GM12878 (cell line): Measurements from ENCODE around the gene TRDMT1. TPM values are rescaled to one million over a fixed set of nuclear protein-coding genes. Genes with fewer than 3 reads are reported as not detected.

ENCODE experiments used
- ATAC-seq: fragments of 200-7000 bp; cut with Tn5 transposase; 3 replicates; pipeline ENCODE4 v1.9.1; 2020; ENCODE audit warnings: mild to moderate bottlenecking, moderate library complexity
- BruUV-seq: library from RNA; stranded (reverse); fragments of 400-500 nt; replicated peaks from 2 replicates; lab custom pipeline; 2021; lab: Mats Ljungman, UMichigan
- CTCF ChIA-PET: fragments of 300-600 bp; sonication (Branson Sonifier 250); formaldehyde crosslinking; extraction: SDS; loops from one replicate; lab custom pipeline; 2021; ENCODE audit warnings: inconsistent platforms; lab: Yijun Ruan, JAX
- POLR2A ChIA-PET: fragments of 350-600 bp; formaldehyde crosslinking; extraction: SDS; loops from one replicate; lab custom pipeline; 2021; ENCODE audit warnings: inconsistent platforms; lab: Charles Lee
- RAD21 ChIA-PET: fragments of 300-600 bp; sonication (Branson Sonifier 250); formaldehyde crosslinking; loops from one replicate; lab custom pipeline; 2023; ENCODE audit warnings: antibody characterized with exemption; ENCODE audit not compliant: unreplicated experiment; lab: Charles Lee
- SMC1A ChIA-PET: fragments of 300-600 bp; sonication (Branson Sonifier 250); formaldehyde crosslinking; loops from one replicate; lab custom pipeline; 2023; ENCODE audit not compliant: unreplicated experiment, uncharacterized antibody; lab: Charles Lee
- DNase-seq: peaks from one replicate; pipeline ENCODE4 v3.0.0-alpha.2; 2011; ENCODE audit warnings: low read depth, low spot score
- FAIRE-seq: peaks from 3 replicates; lab custom pipeline; 2011; peaks lifted over from hg19 to GRCh38; lab: Jason Lieb, UNC
- H2AFZ ChIP-seq: 2 replicates; pipeline ENCODE4 v1.6.0; 2011; ENCODE audit warnings: low read depth, low read length, control low read depth; ENCODE audit not compliant: control insufficient read depth
- H3K27ac ChIP-seq: 2 replicates; pipeline ENCODE4 v1.5.1; 2011; ENCODE audit warnings: control low read depth; ENCODE audit not compliant: control insufficient read depth, insufficient read depth
- H3K27me3 ChIP-seq, 2 experiments: replicated peaks in 1 of 2; 2 replicates each; pipeline versions ENCODE4 v1.6.0 to v1.6.1; 2011; ENCODE audit warnings: low read length in 1 of 2; ENCODE audit not compliant: control insufficient read depth in 2 of 2, insufficient read depth in 2 of 2
- H3K36me3 ChIP-seq, 2 experiments: 2 replicates each; pipeline ENCODE4 v1.5.1; 2011; ENCODE audit warnings: low read length in 1 of 2; ENCODE audit not compliant: control insufficient read depth in 2 of 2, insufficient read depth in 2 of 2
- H3K4me1 ChIP-seq: 2 replicates; pipeline ENCODE4 v1.6.1; 2011; ENCODE audit warnings: mild to moderate bottlenecking, low read length, moderate library complexity, mixed read lengths; ENCODE audit not compliant: control insufficient read depth, insufficient read depth
- H3K4me2 ChIP-seq: 2 replicates; pipeline ENCODE4 v1.6.0; 2011; ENCODE audit warnings: control low read depth; ENCODE audit not compliant: control insufficient read depth, insufficient read depth
- H3K4me3 ChIP-seq: fragments of 200-600 bp; sonication (generic); 2 replicates; pipeline ENCODE4 v1.5.1; 2016
- H3K79me2 ChIP-seq: 2 replicates; pipeline ENCODE4 v1.6.0; 2011; ENCODE audit warnings: low read length; ENCODE audit not compliant: control insufficient read depth, insufficient read depth
- H3K9ac ChIP-seq: 2 replicates; pipeline ENCODE4 v1.8.0; 2011; ENCODE audit warnings: low read length, control low read depth, mixed read lengths; ENCODE audit not compliant: control insufficient read depth, insufficient read depth
- H3K9me3 ChIP-seq: replicated peaks from 3 replicates; pipeline ENCODE4 v1.5.1; 2011; ENCODE audit warnings: mild to moderate bottlenecking, low read length; ENCODE audit not compliant: control insufficient read depth, insufficient read depth
- H4K20me1 ChIP-seq: 2 replicates; pipeline ENCODE4 v1.6.0; 2011; ENCODE audit not compliant: control insufficient read depth, insufficient read depth
- CREB1 ChIP-seq: IDR thresholded peaks from 2 replicates; pipeline ENCODE4 v1.6.1; 2012; ENCODE audit warnings: low read depth, mild to moderate bottlenecking, inconsistent platforms
- FOXK2 ChIP-seq: fragments of 450-650 bp; IDR thresholded peaks from 2 replicates; pipeline ENCODE4 v1.6.1; 2017; ENCODE audit warnings: mild to moderate bottlenecking, moderate library complexity
- TCF3 ChIP-seq: IDR thresholded peaks from 2 replicates; pipeline ENCODE4 v1.6.1; 2012; ENCODE audit warnings: low read depth, mild to moderate bottlenecking, low read length, borderline replicate concordance; ENCODE audit not compliant: insufficient read depth
- ZNF384 ChIP-seq: IDR thresholded peaks from 2 replicates; pipeline ENCODE4 v1.6.1; 2012; ENCODE audit warnings: low read depth, mild to moderate bottlenecking, low read length, improper control_type of control experiment, borderline replicate concordance
- WGBS: methylation state at CpG from one replicate; pipeline ENCODE4 v1.1.6; 2016; ENCODE audit warnings: low lambda C conversion rate; ENCODE audit not compliant: insufficient replicate concordance, insufficient coverage; ENCODE audit errors: missing lambda C conversion rate; 5-methylcytosine and 5-hydroxymethylcytosine counted together
- in situ Hi-C: fragments of 300-500 bp; cut with MboI; formaldehyde crosslinking; loops from 9 replicates; pipeline ENCODE4 v1.14.3; 2018; ENCODE audit warnings: mixed read lengths
- intact Hi-C: fragments of 100-400 bp; cut with micrococcal nuclease; formaldehyde crosslinking; loops from one replicate; pipeline ENCODE4 v1.14.2; 2022; ENCODE audit not compliant: unreplicated experiment
- polyA plus RNA-seq, 11 experiments: library from polyadenylated mRNA; depleted of rRNA in 4 of 11; unstranded in 6 of 11; stranded (reverse) in 5 of 11; fragments of >200 nt; fragmentation: Nextera tagmentation in 4 of 11; fragmentation: Illumina TruSeq in 1 of 11; extraction: Ambion mirVana in 4 of 11; extraction: Trizol in 1 of 11; gene quantifications; 1 replicate in 1 of 11; 2 replicates in 10 of 11; pipeline versions ENCODE4 v1.2.1 to v1.2.3, GENCODE V29; 2011 to 2016; ENCODE audit warnings: inconsistent platforms in 2 of 11, missing spikeins in 2 of 11, low read depth in 1 of 11
- total RNA-seq, 4 experiments: library from RNA; depleted of rRNA in 3 of 4; stranded (reverse); fragments of >200 nt in 3 of 4; fragmentation: Illumina TruSeq in 1 of 4; extraction: Trizol in 1 of 4; gene quantifications; 2 replicates each; pipeline versions ENCODE4 v1.2.1 to v1.2.3, GENCODE V29; 2013 to 2021
- TF ChIP-seq, protein P1 (sequence below): fragments of 450-650 bp; IDR thresholded peaks from 2 replicates; pipeline ENCODE4 v1.6.1; 2014; ENCODE audit warnings: mild to moderate bottlenecking

TRDMT1 gene
- total and polyA plus RNA-seq, 10 of the 15 experiments (the other 5 are each of a cell fraction or from before 2014, with no cell fraction given), result 2.3 to 9.7 (median 4.6) TPM

DNA sequence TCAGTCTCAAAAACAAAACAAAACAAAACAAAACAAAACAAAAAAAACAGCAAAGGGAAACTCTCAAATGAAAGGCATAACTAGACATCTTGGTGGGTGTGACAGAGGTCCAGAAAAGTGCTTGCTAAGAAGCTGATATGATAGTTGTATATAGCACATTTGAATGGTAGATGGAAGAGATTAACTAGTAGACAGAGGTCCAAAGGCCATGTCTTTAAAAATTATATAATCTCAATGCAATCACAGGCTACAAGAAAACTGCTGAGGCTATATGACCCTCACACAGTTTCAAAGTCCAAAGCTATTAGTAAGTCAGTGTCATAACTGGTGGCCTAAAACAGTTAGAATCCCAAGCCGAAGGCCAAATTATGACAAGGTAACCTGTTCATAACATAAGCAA is 56.2 kb downstream of the TRDMT1 start (continued):
- no peak for TF ChIP-seq TCF3
- TF ChIP-seq FOXK2, result no peak

DNA sequence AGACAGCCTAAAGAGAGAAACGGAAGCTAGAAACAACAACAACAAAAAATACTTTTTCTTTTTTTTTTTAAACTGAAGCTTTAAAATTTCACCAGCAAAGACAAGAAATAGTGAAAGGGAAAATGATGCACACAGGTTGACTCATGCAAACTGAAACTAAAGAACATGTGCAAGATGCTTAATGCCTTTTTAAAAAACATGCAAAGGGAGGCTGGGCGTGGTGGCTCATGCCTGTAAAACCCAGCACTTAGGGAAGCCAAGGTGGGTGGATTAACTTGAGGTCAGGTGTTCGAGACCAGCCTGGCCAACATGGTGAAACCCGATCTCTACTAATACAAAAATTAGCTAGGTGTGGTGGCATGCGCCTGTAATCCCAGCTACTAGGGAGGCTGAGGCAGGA is 56.7 kb downstream of the TRDMT1 start:
- intact Hi-C loops, result no loop called here
- peak; percentile 9 for DNase-seq
- no peaks in the 10 kb centered on the region for H3K79me2 ChIP-seq
- 41% methylated on average over 5 of the region's 5 CpGs for WGBS
- FAIRE-seq, result no peak
- ATAC-seq, result peak; percentile 43; the same call in 2 of the 3 replicates
- no peak overlapping the region for H3K4me3 ChIP-seq
- no peaks in the 10 kb centered on the region for H3K27me3 ChIP-seq
- RAD21 ChIA-PET, result no interaction called here
- CTCF ChIA-PET, result interaction anchor here (0.9 kb wide), 1 partner anchor 221 kb away, joined by 3 read pairs; no protein-coding TSS in a partner anchor
- no peak overlapping the region for H3K9ac ChIP-seq
- SMC1A ChIA-PET, result interaction anchor here (0.6 to 1.2 kb wide), 2 partner anchors 79 to 86 kb away, joined by 3 to 4 read pairs; no protein-coding TSS in a partner anchor
- H3K27ac ChIP-seq, result no peak overlapping the region
- no peak for TF ChIP-seq CREB1
- TF ChIP-seq, protein P1, sequence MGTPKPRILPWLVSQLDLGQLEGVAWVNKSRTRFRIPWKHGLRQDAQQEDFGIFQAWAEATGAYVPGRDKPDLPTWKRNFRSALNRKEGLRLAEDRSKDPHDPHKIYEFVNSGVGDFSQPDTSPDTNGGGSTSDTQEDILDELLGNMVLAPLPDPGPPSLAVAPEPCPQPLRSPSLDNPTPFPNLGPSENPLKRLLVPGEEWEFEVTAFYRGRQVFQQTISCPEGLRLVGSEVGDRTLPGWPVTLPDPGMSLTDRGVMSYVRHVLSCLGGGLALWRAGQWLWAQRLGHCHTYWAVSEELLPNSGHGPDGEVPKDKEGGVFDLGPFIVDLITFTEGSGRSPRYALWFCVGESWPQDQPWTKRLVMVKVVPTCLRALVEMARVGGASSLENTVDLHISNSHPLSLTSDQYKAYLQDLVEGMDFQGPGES, result no peak
- 0 out of 2 replicates have a peak, but pooled peaks have one; percentile 26 for TF ChIP-seq ZNF384
- H3K9me3 ChIP-seq, result no peaks in the 10 kb centered on the region
- H3K4me1 ChIP-seq, result no peaks in the 10 kb centered on the region
- POLR2A ChIA-PET, result no interaction called here
- in situ Hi-C loops, result no loop called here
- no TSS peak for BruUV-seq
- H3K36me3 ChIP-seq, result no peaks in the 10 kb centered on the region
- no peak overlapping the region for H3K4me2 ChIP-seq
- no peak overlapping the region for H2AFZ ChIP-seq
- H4K20me1 ChIP-seq, result no peaks in the 10 kb centered on the region
